ENCODE data around the gene ZNF366.
A peak's percentile ranks its signal among the peaks of the same experiment; 100 is the strongest.

ZNF366 gene

DNA sequence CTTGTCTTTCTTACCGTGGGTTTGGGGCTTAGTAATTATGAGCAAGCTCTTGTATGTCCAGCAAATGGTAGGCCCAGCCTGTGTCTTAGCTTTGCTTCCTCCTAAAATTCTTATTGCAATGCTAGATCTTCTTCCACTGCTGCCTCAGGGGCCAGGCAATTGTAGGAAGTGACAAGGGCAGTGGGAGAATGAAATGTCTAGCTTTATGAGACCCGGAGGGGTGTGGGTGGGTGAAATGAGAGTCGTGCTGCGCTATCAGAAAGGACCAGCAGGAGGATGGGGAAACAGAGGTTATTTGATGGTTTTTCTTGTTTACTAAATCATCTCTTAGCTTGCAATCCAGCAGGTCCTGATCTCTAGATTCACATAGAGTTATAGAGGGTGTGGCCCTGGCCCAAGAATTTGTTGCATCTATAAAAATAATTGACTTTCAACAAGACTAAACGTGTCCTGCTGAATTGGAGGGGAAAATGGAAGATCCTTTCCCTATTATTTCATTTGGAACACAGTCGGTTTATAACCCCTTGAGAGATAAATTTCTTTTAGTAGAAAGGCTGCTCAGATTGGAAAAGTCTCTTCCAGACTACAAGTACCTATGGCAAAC, 43.7 kb downstream of the ZNF366 start:
- no peak for DNase-seq

DNA sequence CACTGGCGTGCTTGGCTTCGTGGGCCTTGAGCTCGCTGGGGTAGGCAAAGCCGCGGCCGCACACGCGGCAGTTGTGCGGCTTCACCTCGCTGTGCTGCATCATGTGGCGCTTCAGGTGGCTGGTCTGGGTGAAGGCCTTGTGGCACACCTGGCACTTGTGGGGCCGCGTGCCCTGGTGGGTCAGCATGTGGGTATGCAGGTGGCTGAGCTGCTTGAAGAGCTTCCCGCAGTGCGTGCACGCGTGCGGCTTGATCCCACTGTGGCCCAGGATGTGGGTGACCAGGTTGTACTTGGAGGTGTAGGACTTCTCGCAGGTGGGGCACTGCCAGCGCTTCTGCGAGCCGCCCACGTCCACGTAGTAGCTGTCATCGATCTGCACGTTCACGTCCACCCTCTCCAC, 46.8 kb downstream of the ZNF366 start:
- DNase-seq: no peak

GRCh38 chr5:72459913-72460312, 47.3 kb downstream of the ZNF366 start:
- no peak for DNase-seq

DNA sequence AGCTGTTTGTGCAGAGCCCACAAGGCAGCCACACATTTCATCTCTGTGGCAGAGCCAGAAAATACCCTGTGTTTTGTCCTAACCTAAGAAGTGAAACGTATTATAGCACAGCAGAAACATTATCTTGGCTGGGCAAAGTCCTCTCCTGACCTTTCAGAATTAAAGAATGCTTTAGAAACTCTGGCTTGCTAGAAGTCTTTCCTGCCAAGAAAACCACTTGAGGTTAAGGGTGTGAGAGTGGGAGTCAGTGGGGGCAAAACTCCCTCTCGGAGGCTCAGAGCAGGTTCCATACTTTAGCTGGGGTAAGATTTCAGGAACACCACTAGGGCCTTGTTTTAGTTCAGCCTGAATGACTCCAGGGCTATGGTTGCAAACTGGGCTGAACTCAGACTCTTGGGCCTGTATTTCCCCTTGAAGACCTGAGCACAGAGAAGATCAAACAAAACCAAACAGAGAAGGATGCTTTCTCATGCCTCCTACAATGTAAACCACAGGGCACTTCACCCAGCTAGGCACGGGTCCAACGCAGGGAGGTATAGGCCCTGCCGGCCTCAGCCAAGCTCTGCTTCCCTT, 48.0 kb downstream of the ZNF366 start:
- no peak for DNase-seq

GRCh38 chr5:72458407-72458806, 48.8 kb downstream of the ZNF366 start:
- no peak for DNase-seq

GRCh38 chr5:72457491-72457890, 49.7 kb downstream of the ZNF366 start:
- no peak for DNase-seq

- no peak for DNase-seq
Observed at GRCh38 chr5:72456391-72457074, 50.7 kb downstream of the ZNF366 start.

DNA sequence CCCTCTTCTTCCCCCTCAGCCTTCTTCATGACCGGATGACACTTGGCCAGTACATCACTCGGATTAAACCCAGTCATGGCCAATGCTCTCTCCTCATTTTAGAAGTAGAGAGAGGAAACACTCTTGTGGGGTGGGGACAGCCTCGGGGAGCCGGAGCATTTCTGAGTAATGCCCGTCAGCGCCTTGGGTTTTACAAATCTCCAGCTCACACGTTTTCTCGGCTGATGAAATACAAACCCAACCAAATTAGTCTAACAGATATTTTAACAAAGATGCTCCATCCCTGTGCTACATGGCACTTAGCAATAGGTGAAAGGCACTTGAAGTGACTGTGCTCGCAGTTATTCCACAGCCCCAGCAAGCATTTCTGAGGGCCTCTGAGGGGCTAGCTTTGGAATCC, 51.7 kb downstream of the ZNF366 start:
- DNase-seq: no peak

DNA sequence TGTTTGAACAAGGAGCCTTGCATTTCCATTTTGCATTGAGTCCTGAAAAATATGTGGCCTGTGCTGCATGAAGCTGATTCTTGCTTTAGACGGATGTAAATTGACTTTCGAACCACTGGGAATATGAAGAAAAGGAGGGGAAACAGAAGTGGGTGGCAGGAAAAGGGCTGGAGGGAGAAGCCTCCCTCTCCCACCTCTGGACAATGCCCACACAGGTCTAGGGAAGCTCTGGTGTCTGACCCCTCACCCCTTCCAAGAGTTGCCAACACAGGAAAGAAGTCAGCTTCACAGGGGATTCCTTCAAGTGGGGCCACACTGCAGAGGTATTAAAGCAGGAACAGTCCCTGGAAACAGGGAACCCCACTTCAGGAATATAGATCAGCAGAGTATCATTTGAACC, 52.2 kb downstream of the ZNF366 start:
- DNase-seq: no peak

GRCh38 chr5:72453246-72453775, 53.9 kb downstream of the ZNF366 start:
- no peak for DNase-seq

DNA sequence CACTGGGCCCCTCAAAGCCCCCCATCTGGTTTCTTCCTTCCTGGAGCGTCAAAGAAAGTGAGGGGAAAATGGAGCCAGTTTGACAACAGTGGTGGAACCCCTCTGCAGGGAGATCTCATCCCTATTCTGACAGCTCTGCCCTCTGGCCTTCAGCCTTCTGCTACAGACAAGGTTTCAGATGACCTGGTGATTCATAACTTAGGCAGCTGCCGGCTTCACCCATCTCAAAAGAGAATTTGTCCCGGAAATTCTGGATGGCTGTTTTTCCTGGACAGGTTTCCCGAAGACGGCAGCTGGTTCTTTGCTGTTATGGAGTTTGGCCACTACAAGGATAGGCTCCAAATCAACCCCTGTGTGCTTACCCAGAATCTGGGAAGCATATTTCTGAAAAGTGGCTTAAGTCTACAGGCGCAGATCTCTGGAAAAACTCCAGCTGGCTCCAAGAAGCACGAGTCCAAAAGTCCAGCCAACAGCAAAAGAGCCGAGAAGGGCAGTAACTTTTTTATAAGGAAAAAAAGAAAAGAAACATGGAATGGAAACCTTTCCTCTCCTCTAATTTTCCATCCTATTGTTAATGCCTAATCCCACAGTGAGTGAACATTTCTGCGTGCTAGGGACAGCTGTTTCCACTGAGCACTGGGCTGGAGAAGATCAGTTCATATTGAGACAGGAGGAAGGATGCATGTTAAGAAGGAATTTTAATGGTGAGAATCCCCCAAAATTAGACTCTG, 54.5 kb downstream of the ZNF366 start:
- DNase-seq: peak; percentile 86

DNA sequence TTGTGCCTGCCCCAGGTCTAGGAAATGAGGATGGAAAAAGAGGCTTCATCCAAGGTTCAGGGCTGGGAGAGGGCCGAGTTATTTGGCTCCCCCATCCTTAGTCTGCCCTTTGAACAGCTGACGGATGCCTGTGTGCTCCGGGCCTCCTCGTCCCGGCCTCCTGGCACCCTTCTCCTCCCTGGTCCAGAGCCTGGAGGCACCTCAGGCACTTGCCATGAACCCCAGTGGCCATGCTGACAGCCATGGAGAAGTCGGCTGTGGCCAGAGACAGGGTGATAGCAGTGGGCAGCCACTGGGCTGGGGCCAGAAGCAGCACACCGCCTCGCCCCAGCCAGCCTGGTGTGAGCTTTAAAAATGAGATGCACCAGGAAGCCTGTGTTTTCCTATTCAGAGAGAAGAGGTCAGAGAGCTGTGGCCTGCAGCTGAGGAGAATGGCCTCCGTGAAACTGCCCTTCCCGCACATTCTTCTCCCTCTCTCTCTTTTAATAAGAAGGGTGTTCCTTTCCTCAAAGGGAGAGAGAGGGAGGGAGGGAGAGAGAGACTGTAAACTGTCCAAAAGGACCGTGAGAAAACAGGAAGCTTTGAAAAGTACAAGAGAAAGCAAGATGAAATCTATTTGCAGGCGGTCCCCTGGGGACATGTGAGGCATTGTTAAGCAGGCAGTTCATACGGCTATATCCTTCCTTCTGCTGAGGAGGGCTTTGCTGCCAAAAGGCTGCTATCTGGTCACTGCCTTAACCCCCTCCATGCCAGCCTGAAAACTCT, 55.3 kb downstream of the ZNF366 start:
- DNase-seq: peak; percentile 85

DNA sequence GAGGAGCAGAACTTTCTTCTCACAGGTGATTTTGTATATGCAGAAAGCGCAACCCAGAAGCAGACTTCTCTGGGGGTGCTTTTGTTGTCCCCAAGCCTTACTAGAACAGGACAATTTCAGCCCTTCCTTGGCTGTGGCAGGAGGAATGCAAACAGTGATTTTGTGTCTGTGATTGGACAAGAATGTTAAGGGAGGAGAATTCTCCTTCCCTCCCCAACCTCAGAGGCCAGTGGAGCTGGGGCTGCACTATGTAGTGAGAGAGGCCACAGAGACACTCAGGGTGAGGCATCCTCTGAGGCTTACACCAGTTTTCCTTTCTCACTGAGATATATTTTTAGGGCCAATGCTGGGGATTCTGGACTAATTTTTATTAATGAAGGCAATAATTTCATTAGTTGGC, 58.8 kb downstream of the ZNF366 start:
- no peak for DNase-seq

- no peak for DNase-seq
Observed at GRCh38 chr5:72447751-72448150, 59.5 kb downstream of the ZNF366 start.

DNA sequence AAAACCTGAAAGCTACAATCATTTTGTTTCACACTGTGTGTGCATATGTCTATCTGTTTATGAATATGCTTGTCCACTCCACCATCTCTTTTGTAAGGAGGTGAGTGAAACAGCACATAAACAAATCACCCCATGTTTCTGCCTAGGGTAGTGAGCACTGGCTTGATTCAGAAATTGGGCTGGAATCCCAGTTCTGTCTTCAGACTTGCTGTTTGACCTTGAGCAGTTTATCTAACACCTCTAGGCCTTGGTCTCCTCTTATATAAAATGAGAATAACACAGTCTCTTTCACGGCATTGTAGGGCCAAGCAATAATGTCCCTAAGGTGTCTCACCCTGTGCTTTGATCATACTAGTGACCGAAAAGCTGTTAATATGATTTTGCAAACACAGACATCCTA, 61.2 kb downstream of the ZNF366 start:
- no peak for DNase-seq

- DNase-seq: no peak
Observed at GRCh38 chr5:72443883-72444282, 63.3 kb downstream of the ZNF366 start.

DNA sequence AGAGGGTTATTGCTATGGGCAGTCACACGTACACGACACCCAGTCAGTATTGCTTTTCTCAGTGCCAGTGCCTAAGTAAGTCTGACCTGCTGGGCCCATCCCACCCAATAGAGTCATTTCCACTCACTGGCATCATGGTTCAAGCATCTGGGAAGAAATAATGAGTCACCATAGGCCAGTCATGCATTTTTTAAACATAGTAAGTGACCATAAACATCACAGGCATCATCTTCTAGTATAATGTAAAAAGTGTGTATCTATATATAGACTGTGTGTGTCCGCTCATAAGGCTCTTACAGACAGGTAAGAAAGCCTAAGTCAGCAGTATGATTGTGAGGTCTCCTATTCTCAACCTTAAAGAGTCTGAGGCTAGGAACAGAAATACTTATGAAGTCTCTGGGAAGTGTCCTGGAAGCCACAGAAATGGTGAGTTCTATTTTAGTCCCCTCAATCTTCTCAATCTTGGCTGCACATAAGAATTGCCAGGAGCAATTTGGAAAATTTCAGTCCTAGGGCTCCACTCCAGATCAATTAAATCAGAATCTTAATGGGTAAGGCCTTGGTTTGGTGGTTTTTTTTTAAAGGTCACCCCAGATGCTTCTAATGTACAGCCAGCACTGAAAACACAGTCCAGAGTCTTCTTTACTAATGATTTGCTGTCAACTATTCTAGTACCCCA, 65.2 kb downstream of the ZNF366 start:
- no peak for DNase-seq

DNA sequence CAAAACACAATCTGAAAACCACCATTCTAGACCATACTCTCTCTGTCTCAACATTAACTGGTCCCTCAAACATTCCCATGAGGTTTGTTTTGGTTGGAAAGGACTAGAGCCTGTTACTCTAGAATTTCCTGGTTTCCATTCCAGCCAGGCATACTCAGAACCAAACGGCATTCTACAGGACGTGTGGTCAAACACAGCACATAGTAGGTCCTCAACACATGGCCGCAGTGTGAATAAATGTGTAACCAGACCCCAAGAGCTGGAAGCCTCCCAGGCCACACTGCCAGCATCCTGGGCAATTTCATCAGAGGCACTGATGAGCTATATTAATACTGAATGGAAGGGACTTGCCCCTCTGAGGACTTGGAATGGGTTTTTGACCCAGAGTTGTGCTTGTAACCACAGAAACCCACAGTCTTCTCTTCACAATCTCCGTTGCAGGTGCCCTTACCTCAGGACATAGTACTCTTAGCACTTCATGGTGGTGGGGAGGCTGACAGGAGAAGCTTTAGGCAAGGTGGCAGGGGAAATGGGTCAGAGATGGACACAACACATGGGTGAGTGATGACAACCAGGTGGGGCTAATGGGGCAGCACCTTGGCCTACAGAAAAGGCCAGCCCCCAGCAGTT, 66.0 kb downstream of the ZNF366 start:
- no peak for DNase-seq

DNA sequence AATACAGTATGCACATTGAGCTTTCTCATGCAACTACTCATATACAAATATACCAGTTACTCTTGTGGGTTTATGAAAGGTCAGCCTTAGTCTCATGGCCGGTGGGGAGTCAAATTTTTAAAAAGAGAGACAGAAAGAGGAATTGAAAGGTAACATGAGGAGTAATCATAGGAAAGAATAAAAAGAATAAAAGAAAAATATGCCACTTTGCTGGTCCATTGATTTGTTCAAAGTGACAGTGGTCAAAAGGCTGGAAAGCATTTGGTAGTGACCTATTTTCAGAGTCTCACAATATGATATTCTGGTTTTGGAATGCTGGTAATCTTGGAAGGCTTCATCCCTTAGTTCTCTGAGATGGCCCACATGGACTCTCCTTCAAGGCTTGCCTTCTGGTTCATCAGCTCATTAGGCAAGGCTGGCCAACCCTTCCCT, 67.0 kb downstream of the ZNF366 start:
- no peak for DNase-seq

- no peak for DNase-seq
Observed at GRCh38 chr5:72439192-72439591, 68.0 kb downstream of the ZNF366 start.

GRCh38 chr5:72438141-72438540, 69.1 kb downstream of the ZNF366 start:
- no peak for DNase-seq

Data from right forelimb (tissue), 1 donor.